T-helper 17 cell (primary cell): Measurements from ENCODE around the gene FBXO31. TPM values are rescaled to one million over a fixed set of nuclear protein-coding genes. Genes with fewer than 3 reads are reported as not detected.

Experiments used
- ATAC-seq: fragments of 150-1000 bp; cut with Tn5 transposase; 2 replicates; pipeline ENCODE4 v1.10.0; 2021; ENCODE audit warnings: mild to moderate bottlenecking, moderate library complexity
- DNase-seq, 3 donors: peaks; one replicate each; pipeline versions ENCODE4 v3.0.0 to v3.0.0-alpha.2; 2020 to 2021
- H3K9me3 ChIP-seq: one replicate; pipeline ENCODE4 v1.7.0; 2013; ENCODE audit warnings: low read length, mild to moderate bottlenecking; ENCODE audit not compliant: control insufficient read depth, poor library complexity, severe bottlenecking
- H3K27ac Mint-ChIP-seq: one replicate; pipeline ENCODE4 v1.8.0; 2022; ENCODE audit warnings: mild to moderate bottlenecking, moderate library complexity, mixed read lengths
- H3K27me3 Mint-ChIP-seq: one replicate; pipeline ENCODE4 v1.8.0; 2022; ENCODE audit warnings: mixed read lengths
- H3K36me3 Mint-ChIP-seq: one replicate; pipeline ENCODE4 v1.8.0; 2022; ENCODE audit warnings: low read depth, mixed read lengths
- H3K4me1 Mint-ChIP-seq: one replicate; pipeline ENCODE4 v1.8.0; 2022; ENCODE audit warnings: mild to moderate bottlenecking, mixed read lengths
- H3K4me3 Mint-ChIP-seq: one replicate; pipeline ENCODE4 v1.8.0; 2022; ENCODE audit warnings: mild to moderate bottlenecking, moderate library complexity, mixed read lengths
- total RNA-seq, 4 donors: library from RNA in 2 of 4; stranded (reverse) in 2 of 4; gene quantifications; one replicate each; pipeline ENCODE4 v1.2.3 and lab custom pipeline; 2022 to 2026

The FBXO31 gene
- total RNA-seq, 2 donors from 2014 or later = 32.7 to 41.7 TPM

- Mint-ChIP-seq H3K27me3 (no peaks in the 10 kb centered on the region), H3K4me3 (no peak overlapping the region), H3K4me1 (peaks cover 7% of the 10 kb centered on the region), H3K36me3 (peaks cover 3% of the 10 kb centered on the region), H3K27ac (peak overlapping the region; percentile 19)
- ATAC-seq (no peak), DNase-seq (no peak)
- H3K9me3 ChIP-seq = no peaks in the 10 kb centered on the region
Measured at GRCh38 chr16:87359121-87359520, 24.5 kb downstream of the FBXO31 start.

DNA sequence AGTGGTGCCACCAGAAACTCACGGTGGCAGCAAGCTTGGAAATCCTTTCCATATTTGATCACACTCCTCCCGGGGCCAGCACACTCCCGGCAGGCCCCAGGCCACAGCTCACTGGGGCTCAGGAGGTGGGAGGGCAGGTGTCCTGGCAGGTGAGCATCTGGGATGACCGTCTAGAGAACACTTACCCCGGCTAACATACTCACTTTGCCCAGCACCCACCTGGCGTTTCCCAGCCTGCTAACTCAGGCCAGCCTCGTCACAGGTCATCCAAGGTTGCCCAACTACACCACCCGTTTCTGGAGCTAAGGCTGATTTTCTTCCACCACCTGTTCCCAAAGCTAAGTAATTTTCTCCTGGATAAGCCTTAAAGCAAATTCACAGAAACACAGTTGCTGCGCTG, 24.9 kb downstream of the FBXO31 start:
- no peak for DNase-seq
- peaks cover 3% of the 10 kb centered on the region for H3K36me3 Mint-ChIP-seq

GRCh38 chr16:87358250-87358649, 25.3 kb downstream of the FBXO31 start:
- Mint-ChIP-seq H3K36me3 (peaks cover 3% of the 10 kb centered on the region), H3K4me3 (no peak overlapping the region), H3K4me1 (peaks cover 2% of the 10 kb centered on the region), H3K27ac (no peak overlapping the region), H3K27me3 (no peaks in the 10 kb centered on the region)
- DNase-seq (no peak), ATAC-seq (no peak)
- H3K9me3 ChIP-seq = no peaks in the 10 kb centered on the region

More for the DNA sequence above, 24.9 kb downstream of the FBXO31 start:
- H3K27me3 Mint-ChIP-seq = no peaks in the 10 kb centered on the region
- ATAC-seq = no peak
- H3K4me3 Mint-ChIP-seq = no peak overlapping the region
- no peaks in the 10 kb centered on the region for H3K9me3 ChIP-seq
- H3K27ac Mint-ChIP-seq = no peak overlapping the region
- H3K4me1 Mint-ChIP-seq = peaks cover 6% of the 10 kb centered on the region

- Mint-ChIP-seq H3K4me3 (no peak overlapping the region), H3K36me3 (peaks cover 3% of the 10 kb centered on the region), H3K4me1 (peaks cover 2% of the 10 kb centered on the region), H3K27ac (no peak overlapping the region), H3K27me3 (no peaks in the 10 kb centered on the region)
- H3K9me3 ChIP-seq = no peaks in the 10 kb centered on the region
- ATAC-seq = no peak
- no peak for DNase-seq
Measured at GRCh38 chr16:87356491-87356853, 27.1 kb downstream of the FBXO31 start.

DNA sequence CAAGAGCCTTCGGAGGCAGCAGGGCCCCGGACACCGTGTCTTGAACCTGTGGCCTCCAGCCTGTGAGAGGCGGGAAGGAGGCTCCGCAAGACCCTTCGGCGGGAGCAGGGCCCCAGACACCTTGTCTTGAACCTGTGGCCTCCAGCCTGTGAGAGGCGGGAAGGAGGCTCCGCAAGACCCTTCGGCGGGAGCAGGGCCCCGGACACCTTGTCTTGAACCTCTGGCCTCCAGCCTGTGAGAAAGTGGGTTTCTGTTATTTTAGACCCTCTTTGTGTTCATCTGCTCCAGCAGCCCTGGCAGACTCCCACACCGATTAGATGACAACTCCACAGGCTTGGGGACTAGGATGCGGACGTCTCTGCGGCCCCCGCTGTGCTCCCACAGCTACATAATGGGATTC, 30.0 kb downstream of the FBXO31 start:
- ATAC-seq (no peak), DNase-seq (no peak)
- H3K36me3 Mint-ChIP-seq = no peaks in the 10 kb centered on the region
- H3K27me3 Mint-ChIP-seq = no peaks in the 10 kb centered on the region
- no peaks in the 10 kb centered on the region for H3K9me3 ChIP-seq
- peaks cover 4% of the 10 kb centered on the region for H3K4me1 Mint-ChIP-seq
- H3K4me3 Mint-ChIP-seq = no peak overlapping the region
- H3K27ac Mint-ChIP-seq = peak overlapping the region; percentile 11

DNA sequence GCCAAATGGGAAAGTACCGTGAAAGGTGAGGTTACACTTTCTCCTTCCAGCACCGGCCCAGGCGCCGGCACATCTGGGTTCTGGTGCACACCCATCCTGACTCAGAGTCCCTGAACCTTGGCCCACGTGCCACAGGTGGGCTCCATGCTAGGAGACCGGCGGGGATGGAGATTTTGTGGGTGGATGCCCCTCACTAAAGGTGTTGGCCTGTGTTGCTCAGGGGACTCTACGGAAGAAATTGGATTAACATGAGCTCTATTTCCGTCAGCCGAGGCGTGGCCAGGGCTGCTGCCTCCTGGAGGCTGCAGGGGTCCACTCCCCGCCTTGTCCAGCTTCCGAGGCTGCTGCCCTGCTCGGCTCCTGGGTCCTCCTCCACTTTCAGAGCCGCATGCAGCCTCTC, 30.8 kb downstream of the FBXO31 start:
- Mint-ChIP-seq H3K4me3 (no peak overlapping the region), H3K27ac (no peak overlapping the region), H3K27me3 (no peaks in the 10 kb centered on the region), H3K4me1 (peaks cover 6% of the 10 kb centered on the region), H3K36me3 (no peaks in the 10 kb centered on the region)
- ATAC-seq = no peak
- no peak for DNase-seq
- H3K9me3 ChIP-seq = no peaks in the 10 kb centered on the region

DNA sequence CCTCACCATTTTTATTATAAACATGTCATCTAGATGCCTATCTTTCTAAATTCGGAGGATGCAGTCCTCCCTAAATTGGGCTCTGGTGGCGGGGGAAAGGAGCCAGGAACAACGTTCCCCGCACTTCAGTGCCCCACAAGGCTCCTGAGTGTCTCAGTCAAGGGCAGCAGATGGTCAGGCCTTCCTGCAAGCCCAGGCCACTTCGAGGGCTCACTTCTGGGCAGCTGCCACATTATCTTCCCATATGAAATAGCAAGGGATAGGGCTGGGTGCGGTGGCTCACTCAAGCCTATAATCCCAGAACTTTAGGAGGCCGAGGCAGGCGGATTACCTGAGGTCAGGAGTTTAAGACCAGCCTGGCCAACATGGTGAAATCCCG, 32.3 kb downstream of the FBXO31 start:
- H3K27ac Mint-ChIP-seq = no peak overlapping the region
- ATAC-seq = no peak
- no peak for DNase-seq
- H3K27me3 Mint-ChIP-seq = no peaks in the 10 kb centered on the region
- peaks cover 6% of the 10 kb centered on the region for H3K4me1 Mint-ChIP-seq
- H3K4me3 Mint-ChIP-seq = no peak overlapping the region
- no peaks in the 10 kb centered on the region for H3K36me3 Mint-ChIP-seq
- no peaks in the 10 kb centered on the region for H3K9me3 ChIP-seq

GRCh38 chr16:87350681-87351319, 32.8 kb downstream of the FBXO31 start:
- Mint-ChIP-seq H3K4me3 (no peak overlapping the region), H3K27ac (no peak overlapping the region), H3K36me3 (no peaks in the 10 kb centered on the region), H3K27me3 (no peaks in the 10 kb centered on the region), H3K4me1 (peaks cover 9% of the 10 kb centered on the region)
- H3K9me3 ChIP-seq = no peaks in the 10 kb centered on the region
- ATAC-seq (no peak), DNase-seq (no peak)

GRCh38 chr16:87350031-87350430, 33.5 kb downstream of the FBXO31 start:
- Mint-ChIP-seq H3K36me3 (peaks cover 4% of the 10 kb centered on the region), H3K27ac (no peak overlapping the region), H3K4me1 (peaks cover 14% of the 10 kb centered on the region), H3K27me3 (no peaks in the 10 kb centered on the region), H3K4me3 (no peak overlapping the region)
- H3K9me3 ChIP-seq = no peaks in the 10 kb centered on the region
- DNase-seq (no peak), ATAC-seq (no peak)

DNA sequence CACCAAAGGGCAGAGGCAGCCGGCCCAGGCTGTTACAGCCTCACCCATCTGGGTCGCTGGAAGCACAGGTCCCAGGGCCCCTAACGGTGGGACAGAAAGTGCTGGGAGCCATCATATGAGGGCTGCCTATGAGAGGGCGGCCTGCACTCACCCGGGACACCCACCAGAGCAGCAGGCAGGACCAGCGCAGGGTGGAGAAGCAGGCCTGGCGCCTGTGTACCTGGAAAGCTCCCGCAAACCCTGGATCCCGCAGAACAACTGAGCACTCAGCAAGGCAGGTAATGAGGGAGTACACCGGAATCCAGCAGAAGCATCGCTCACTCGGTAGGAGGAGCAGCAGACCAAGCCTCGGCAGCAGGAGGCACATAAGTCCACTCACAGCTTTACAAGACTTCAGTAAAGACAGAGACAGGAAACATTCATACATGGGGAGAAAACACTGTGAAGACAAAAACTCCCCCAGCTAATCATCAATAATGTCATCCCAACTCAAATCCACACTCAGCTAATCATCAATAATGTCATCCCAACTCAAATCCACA, 34.9 kb downstream of the FBXO31 start:
- H3K4me1 Mint-ChIP-seq = peaks cover 17% of the 10 kb centered on the region
- peak overlapping the region; percentile 57 for H3K27ac Mint-ChIP-seq
- H3K27me3 Mint-ChIP-seq = no peaks in the 10 kb centered on the region
- no peaks in the 10 kb centered on the region for H3K9me3 ChIP-seq
- H3K36me3 Mint-ChIP-seq = peaks cover 4% of the 10 kb centered on the region
- H3K4me3 Mint-ChIP-seq = no peak overlapping the region
- ATAC-seq = no peak
- no peak for DNase-seq

DNA sequence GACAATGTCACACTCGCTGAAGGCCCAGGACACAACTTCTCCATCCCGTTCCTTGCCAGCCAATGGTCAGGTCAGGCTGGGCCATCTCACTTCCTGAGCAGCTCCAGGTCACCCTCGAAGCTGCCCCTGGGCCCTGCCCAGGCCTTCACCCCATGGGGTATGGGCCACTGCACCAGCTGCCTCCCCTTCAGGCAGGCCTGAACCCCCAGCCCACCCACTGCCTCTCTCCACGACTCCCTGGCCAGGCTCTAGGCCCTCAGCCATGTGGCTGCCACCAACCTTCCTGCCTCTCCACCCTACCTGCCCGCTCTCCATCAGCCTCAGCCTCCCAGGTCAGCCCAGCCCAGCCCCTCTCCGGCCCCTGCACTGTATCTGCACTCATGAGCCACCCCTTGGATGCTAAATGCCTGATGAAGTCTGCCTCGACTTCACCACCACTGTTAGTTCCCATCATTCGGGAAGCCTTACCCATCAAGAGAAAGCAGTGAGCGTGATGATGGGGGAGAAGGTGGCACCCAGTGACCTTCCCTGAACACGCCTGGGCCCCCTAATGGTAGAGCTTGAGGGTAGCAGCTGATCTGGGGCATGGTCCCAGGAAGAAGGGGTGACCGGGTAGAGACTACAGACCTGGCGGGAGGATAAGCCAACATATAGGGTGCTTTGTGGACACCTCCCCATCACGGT, 35.5 kb downstream of the FBXO31 start:
- Mint-ChIP-seq H3K36me3 (peaks cover 4% of the 10 kb centered on the region), H3K27ac (peak overlapping the region; percentile 57), H3K4me1 (peaks cover 17% of the 10 kb centered on the region), H3K4me3 (no peak overlapping the region), H3K27me3 (no peaks in the 10 kb centered on the region)
- H3K9me3 ChIP-seq = no peaks in the 10 kb centered on the region
- DNase-seq = no peak
- no peak for ATAC-seq

GRCh38 chr16:87346517-87347060, 37.0 kb downstream of the FBXO31 start:
- no peak for ATAC-seq
- no peak for DNase-seq
- peaks cover 17% of the 10 kb centered on the region for H3K4me1 Mint-ChIP-seq
- H3K27ac Mint-ChIP-seq = peak overlapping the region; percentile 19
- no peaks in the 10 kb centered on the region for H3K27me3 Mint-ChIP-seq
- H3K9me3 ChIP-seq = no peaks in the 10 kb centered on the region
- H3K4me3 Mint-ChIP-seq = no peak overlapping the region
- H3K36me3 Mint-ChIP-seq = peaks cover 4% of the 10 kb centered on the region

DNA sequence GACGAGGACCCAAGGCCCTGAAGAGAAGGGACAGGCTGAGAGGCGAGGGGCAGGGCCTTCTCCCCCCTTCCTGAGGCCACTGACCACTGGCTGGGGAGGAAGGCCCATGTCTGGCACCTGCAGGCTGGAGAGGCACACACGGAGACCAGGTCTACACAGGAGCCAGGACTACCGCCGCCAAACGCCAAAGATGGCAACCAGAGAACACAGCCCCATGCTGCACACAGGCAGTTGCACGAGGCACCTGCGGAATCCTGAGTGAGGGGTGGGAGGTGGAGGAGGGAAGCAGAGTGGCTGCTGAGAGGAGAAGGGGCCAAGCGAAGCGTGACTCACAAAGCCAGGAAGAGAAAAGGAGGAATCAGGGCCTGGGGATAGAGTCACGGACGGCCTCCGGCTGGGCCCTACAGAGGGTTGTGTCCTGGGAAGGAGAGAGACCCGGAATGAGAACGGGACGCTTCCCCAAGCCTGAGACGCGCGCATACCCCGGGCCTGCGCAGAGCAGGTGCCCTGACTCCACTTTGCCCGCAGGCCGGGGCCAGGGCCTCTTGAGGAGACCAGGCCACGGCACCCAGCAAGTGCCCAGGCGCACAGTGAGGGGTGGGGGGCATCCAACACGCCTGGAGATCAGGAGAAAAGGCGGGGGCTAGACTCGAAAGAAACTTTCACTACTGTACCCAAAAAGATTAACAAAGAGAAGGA, 37.7 kb downstream of the FBXO31 start:
- ATAC-seq = no peak
- Mint-ChIP-seq H3K27me3 (no peaks in the 10 kb centered on the region), H3K4me3 (peak overlapping the region; percentile 90), H3K36me3 (peaks cover 4% of the 10 kb centered on the region), H3K27ac (peak overlapping the region; percentile 93), H3K4me1 (peaks cover 17% of the 10 kb centered on the region)
- DNase-seq = no peak
- H3K9me3 ChIP-seq = no peaks in the 10 kb centered on the region
